ENCODE results near the gene FUT8.

GRCh38 chr14:65449647-65450046, 37.1 kb downstream of the FUT8 start:
- TF ChIP-seq EGR1 (IDR thresholded peaks at IDR 0.05; ENCODE audit: borderline replicate concordance, low read depth, low read length): no peak
- TF ChIP-seq, protein P1, sequence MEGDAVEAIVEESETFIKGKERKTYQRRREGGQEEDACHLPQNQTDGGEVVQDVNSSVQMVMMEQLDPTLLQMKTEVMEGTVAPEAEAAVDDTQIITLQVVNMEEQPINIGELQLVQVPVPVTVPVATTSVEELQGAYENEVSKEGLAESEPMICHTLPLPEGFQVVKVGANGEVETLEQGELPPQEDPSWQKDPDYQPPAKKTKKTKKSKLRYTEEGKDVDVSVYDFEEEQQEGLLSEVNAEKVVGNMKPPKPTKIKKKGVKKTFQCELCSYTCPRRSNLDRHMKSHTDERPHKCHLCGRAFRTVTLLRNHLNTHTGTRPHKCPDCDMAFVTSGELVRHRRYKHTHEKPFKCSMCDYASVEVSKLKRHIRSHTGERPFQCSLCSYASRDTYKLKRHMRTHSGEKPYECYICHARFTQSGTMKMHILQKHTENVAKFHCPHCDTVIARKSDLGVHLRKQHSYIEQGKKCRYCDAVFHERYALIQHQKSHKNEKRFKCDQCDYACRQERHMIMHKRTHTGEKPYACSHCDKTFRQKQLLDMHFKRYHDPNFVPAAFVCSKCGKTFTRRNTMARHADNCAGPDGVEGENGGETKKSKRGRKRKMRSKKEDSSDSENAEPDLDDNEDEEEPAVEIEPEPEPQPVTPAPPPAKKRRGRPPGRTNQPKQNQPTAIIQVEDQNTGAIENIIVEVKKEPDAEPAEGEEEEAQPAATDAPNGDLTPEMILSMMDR (IDR thresholded peaks at IDR 0.05; ENCODE audit: control extremely low read depth in 1 of 3, insufficient read depth in 1 of 3, low read depth in 1 of 3, low read length in 3 of 3): no peak
- TF ChIP-seq RAD21 (IDR thresholded peaks at IDR 0.05 in 1 of 2, conservative IDR thresholded peaks at IDR 0.05 in 1 of 2; ENCODE audit: low read depth in 2 of 2, low read length in 2 of 2): no peak
- no peak for TF ChIP-seq BACH1 (IDR thresholded peaks at IDR 0.05; ENCODE audit: low read length)
- TF ChIP-seq RNF2 (IDR thresholded peaks at IDR 0.05; ENCODE audit: borderline replicate concordance, low read depth, low read length, missing control alignments, poor library complexity, severe bottlenecking): no peak
- TF ChIP-seq YY1 (IDR thresholded peaks at IDR 0.05; ENCODE audit: low read depth, low read length): no peak
- no peak for TF ChIP-seq POLR2A (IDR thresholded peaks at IDR 0.05; ENCODE audit: control extremely low read depth in 1 of 2, low read depth in 2 of 2, low read length in 2 of 2)
- no peak for TF ChIP-seq SP1 (IDR thresholded peaks at IDR 0.05; ENCODE audit: low read depth, low read length)
- no peak for TF ChIP-seq CHD7 (IDR thresholded peaks at IDR 0.05; ENCODE audit: insufficient replicate concordance, low read length)

All from H1 (cell line).